Mononuclear cell (primary cell): Measurements from ENCODE around the gene SLC48A1. TPM values are rescaled to one million over a fixed set of nuclear protein-coding genes. Genes with fewer than 3 reads are reported as not detected.
"Not testable (repeated sequence)": the region's sequence is repeated elsewhere in the genome, so short reads cannot be mapped to it uniquely, and the experiment has no call there.

Experiments used
- H3K27me3 ChIP-seq: 2 replicates; pipeline ENCODE4 v1.6.0; 2011; ENCODE audit warnings: low read length, control low read depth; ENCODE audit not compliant: insufficient read depth
- H3K4me1 ChIP-seq: 2 replicates; pipeline ENCODE4 v1.5.1; 2011; ENCODE audit warnings: mild to moderate bottlenecking, low read length, control low read depth; ENCODE audit not compliant: insufficient read depth
- H3K4me3 ChIP-seq: 2 replicates; pipeline ENCODE4 v1.5.1; 2011; ENCODE audit warnings: mild to moderate bottlenecking, low read length, moderate library complexity
- H3K9me3 ChIP-seq: 2 replicates; pipeline ENCODE4 v1.5.1; 2011; ENCODE audit warnings: low read depth, mild to moderate bottlenecking, control low read depth, low read length
- total RNA-seq: library from RNA; depleted of rRNA; stranded (reverse); fragments of >200 nt; gene quantifications from one replicate; pipeline ENCODE4 v1.2.3, GENCODE V29; 2012

Gene SLC48A1
- total RNA-seq, 1 donor = 3.8 TPM

DNA sequence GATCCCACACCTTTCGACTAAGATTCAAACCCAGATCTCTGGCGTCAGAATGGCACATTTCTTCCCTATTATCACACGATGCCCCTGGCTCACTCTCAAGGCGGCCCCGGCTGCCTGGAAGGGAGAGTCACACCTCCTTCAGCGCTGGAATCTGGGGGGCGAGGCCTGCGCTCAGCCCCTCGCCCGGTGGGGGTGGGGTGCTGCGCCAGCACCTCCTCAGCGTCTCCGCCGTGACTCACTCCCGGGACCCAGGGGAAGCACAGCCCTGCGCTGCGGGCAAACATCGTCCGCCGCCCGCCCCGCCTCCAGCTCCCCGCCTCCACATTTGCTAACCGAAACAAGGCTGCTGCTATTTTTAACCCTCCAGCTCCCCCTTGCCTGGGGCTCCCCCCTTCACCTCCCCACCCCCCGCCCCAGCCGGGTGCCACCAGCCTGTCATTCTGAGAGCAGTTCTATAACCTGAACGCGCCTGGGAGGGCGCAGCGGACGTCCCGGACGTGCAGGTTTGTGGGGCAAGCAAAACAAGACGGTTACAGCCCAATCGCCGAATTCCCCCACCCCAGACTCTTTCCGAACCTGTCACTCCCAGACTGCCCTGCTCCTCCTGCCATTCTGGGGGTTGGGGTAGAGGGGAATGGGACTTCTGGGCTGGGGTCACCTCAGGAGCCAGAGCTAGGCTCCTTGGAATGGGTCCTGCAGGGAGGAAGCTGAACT lies 39.9 kb downstream of the SLC48A1 start:
- H3K4me3 ChIP-seq = peak overlapping the region; percentile 45
- peaks cover 97% of the 10 kb centered on the region for H3K4me1 ChIP-seq
- no peaks in the 10 kb centered on the region for H3K9me3 ChIP-seq
- no peaks in the 10 kb centered on the region for H3K27me3 ChIP-seq

DNA sequence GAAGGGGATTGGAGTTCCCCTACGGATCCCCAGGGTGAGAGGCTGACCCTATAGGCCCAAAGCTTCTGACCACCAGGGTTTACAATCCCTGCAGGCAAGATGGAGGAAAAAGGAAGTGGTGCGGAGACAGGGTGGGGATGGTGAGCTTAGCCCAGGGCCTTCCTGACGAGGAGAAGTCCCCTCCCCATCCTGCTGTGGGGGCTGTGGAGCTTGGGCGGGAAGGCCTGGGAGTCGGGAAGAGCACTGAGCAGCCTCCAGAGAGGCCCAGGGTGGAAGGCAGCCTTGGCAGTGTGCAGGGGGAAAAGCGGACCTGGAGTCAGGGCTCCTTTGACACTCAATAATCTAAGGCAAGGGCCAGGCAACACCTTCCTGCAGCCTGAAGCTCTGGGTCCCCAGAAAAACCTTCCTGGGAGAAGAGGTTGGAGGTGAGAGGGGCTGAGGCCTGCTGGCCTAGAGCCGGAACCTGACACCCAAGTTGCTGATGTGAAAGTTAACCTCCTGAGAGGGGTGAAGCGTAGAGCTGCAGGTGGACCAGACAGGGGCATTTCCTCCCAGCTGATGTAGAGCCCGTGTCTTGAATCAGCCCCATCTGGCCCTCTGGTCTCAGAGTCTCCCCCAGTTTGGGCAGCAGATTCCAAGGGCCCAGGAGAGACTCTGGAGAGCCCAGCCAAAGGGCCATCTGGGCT lies 40.6 kb downstream of the SLC48A1 start:
- H3K9me3 ChIP-seq = no peaks in the 10 kb centered on the region
- no peaks in the 10 kb centered on the region for H3K27me3 ChIP-seq
- H3K4me3 ChIP-seq = peak overlapping the region; percentile 45
- H3K4me1 ChIP-seq = peaks cover 97% of the 10 kb centered on the region

DNA sequence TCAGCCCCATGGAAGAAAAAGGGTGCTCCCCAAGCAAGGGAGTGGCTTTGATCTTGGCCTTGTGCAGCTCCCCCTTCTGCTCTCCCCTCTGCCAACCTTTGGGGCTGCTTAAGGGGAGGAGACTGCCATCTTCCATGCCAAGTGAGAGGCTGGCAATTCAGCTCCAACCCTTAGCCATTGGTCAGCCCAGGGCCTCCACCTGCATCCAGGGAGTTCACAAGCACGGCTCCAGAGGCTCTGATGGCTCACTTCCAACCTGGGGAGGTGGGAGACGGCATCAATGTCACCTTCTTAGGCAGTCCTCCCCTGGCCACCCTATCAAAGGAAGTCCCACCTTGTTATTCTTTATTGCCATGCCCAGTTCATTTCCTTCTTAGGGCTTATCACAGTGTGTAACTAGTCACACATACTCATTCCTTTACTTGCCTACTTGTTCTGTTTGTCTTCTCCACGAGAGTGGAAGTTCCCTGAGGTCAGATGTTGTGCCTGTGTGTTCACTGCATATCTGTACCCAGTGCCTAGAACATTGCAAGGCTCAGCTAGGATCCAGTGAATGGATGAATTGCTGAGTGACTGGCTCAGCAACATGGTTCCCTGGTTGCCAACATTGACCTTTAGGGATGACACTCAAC lies 41.6 kb downstream of the SLC48A1 start:
- Histone ChIP-seq H3K4me3 (no peak overlapping the region), H3K4me1 (peaks cover 91% of the 10 kb centered on the region), H3K27me3 (no peaks in the 10 kb centered on the region), H3K9me3 (no peaks in the 10 kb centered on the region)

DNA sequence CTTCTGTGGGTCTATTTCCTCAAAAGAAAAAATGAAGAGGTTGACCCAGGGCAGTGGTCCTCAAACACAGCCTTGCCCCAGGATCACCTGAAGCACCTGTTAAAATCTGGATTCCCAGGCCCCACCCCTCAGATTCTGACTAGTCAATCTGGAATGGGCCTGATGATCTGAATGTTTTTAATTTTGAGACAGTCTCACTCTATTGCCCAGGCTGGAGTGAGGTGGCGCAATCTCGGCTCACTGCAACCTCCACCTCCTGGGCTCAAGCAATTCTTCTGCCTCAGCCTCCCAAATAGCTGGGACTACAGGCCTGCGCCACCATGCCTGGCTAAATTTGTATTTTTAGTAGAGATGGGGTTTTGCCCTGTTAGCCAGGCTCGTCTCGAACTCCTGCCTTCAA lies 42.4 kb downstream of the SLC48A1 start:
- H3K4me1 ChIP-seq = peaks cover 87% of the 10 kb centered on the region
- H3K27me3 ChIP-seq, H3K4me3 ChIP-seq, H3K9me3 ChIP-seq: not testable (repeated sequence)

DNA sequence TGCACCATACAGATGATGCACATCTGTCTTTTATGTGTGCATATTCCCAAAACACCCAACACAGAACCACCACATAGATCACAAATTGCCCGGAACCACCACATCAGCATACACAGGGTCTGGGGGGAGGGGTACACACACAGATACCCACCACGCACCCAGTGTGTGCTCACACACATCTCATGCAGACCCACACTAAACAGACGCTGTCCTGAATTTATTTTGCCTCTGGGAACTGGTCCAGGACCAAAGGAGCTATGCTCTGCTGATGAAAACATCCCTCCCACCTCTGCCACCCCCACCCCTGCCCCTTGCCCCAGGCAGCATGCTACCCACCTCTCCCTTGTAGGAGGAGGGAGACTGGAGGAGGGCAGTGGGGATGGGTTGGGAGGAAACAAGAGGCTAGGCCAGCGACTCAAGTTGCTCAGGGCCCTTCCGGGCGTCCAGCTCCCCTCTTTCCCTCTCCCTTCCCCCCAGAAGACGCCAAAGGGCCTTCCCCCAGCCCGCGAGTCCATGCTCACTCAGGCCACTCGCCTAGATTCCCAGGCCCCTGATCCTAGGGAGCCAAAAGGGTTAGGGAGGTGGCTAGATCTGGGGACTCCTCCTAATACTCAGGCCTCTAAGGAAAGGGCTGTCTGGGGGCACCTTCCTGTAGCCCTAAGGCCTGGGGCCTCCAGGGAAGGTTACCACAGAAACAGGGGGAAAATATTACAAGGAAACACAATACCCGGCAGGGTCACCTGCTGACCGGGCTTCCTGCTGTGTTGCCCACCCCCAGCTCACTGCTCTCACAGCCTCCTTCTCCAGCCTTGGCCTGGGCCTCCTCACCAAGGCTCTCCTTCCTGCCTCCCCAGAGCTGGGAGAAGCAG lies 43.6 kb downstream of the SLC48A1 start:
- H3K9me3 ChIP-seq = no peaks in the 10 kb centered on the region

DNA sequence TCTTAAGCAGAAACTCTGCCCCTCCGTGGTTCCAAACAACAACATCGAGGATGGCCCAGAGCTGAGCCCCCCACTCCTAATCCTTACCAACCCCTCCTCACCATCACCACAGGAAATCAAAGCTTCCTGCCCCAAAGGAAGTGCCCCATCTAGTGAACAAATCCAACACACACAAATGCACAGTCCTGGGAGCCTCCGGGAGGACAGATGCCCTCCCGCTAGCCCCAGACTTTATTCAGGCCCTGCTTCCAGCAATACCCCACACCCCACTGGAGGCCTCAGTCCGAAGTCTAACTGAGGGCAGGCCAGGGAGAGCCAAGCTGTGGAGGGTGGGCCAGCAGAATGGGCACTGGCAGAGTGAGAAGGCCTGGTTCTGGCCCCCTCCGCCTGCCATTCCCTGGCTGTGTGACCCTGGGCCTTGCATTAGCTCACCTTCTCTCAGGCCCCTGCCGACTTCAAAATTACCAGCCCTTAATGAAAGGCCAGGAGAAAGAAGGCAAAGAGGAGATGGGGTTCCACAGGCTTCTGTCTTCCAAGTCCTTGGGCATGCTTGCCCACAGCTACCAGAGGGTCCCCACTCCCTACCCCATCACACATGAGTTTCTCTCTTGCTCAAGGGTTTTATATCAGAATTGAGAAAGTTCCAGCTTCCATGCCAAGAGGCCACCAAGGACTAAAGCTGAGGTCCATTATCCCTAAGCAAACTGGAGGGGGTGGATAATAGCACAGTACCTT lies 44.4 kb downstream of the SLC48A1 start:
- Histone ChIP-seq H3K27me3 (no peaks in the 10 kb centered on the region), H3K9me3 (no peaks in the 10 kb centered on the region), H3K4me3 (peak overlapping the region; percentile 62), H3K4me1 (peaks cover 86% of the 10 kb centered on the region)

More for the DNA sequence above, 43.6 kb downstream of the SLC48A1 start:
- peaks cover 86% of the 10 kb centered on the region for H3K4me1 ChIP-seq
- H3K27me3 ChIP-seq = no peaks in the 10 kb centered on the region
- H3K4me3 ChIP-seq = no peak overlapping the region

DNA sequence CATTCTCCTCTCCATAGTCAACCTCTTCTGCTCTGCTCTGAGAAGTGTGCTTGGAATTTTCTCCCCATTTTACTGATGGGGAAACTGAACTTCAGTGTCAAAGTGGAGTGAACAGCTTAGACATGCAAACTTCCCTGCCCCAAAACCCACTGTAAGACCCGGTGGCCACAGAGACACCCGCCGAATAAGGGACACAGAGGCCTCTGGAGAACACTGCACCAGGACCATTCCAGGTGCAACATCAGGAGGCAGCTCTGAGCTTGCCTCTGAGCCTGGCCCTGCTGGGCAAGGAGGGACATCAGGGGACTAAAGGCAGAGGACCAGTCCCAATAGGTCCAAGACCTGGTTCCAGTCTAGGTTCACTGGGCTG lies 45.0 kb downstream of the SLC48A1 start:
- peaks cover 88% of the 10 kb centered on the region for H3K4me1 ChIP-seq
- no peaks in the 10 kb centered on the region for H3K9me3 ChIP-seq
- no peaks in the 10 kb centered on the region for H3K27me3 ChIP-seq
- peak overlapping the region; percentile 62 for H3K4me3 ChIP-seq

DNA sequence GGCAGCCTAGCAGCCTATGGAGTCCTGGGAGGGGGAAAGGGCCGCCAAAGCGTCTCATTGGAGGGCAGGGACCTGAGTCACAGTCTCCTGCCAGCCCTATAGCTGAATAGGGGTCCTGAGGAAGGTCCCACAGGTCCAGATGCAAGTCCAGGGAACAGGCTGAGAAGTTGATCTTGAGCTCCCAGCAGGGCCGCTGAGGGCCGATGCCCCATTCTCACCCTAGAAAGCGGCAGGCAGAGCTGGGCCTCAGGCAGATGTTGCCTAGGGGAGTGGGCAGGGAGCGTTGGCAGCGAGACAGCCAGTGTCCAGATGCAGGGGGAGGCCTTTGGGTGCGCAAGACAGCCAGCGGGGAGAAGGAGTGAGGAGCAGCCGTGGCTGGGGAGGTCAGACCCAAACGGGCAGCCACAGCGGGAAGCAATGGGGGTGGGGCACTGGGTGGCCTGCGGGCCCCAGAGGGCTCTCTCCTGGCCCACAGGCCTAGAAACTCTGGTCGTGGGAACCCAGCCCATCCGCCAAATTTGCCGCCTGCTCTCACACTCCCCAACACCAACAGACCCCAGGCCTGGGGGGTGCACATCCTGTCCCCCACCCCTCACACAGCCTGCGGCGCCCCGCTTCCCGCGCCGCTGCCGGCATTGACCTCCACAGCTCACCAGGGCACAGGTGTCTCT lies 45.6 kb downstream of the SLC48A1 start:
- H3K9me3 ChIP-seq = no peaks in the 10 kb centered on the region
- no peaks in the 10 kb centered on the region for H3K27me3 ChIP-seq
- H3K4me3 ChIP-seq = peak overlapping the region; percentile 62
- H3K4me1 ChIP-seq = peaks cover 88% of the 10 kb centered on the region

DNA sequence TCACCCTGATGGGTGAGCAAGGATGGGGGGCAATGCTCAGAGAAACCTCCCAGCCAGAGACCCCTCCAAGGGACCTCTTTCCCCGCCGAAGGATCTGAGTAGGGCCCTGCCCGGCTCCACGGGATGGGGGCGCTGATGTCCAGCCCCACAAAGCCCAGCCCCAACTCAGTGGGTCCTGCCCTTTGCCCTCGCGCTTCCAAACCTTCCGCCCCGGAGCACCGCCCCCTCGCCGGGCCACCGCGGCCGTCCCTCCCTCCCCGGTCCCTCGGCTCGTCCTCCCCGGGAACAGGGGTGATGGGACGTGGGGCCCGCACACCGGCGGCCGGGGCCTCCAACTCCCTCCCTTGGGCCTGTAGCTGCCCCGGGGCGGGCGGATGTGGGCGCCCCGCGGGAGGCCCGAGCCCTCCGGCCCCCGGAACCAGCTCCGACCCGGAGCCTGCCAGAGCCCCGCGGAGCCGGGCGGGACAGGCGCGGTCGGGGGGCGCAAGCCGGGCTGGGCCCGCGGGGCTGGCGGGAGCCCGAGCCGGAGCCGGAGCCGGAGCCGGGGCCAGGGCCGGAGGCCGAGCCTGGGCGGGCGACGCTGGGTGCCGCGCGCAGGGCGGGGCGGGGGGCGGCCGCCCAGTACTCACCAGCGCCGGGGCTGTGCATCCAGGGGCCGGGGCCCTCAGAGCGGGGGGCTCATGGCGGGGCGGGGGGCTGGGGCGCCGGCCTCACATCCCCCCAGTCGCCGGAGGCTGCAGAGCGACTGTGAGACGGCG lies 46.3 kb downstream of the SLC48A1 start:
- Histone ChIP-seq H3K9me3 (no peaks in the 10 kb centered on the region), H3K4me1 (peaks cover 88% of the 10 kb centered on the region), H3K27me3 (no peaks in the 10 kb centered on the region), H3K4me3 (peak overlapping the region; percentile 62)

DNA sequence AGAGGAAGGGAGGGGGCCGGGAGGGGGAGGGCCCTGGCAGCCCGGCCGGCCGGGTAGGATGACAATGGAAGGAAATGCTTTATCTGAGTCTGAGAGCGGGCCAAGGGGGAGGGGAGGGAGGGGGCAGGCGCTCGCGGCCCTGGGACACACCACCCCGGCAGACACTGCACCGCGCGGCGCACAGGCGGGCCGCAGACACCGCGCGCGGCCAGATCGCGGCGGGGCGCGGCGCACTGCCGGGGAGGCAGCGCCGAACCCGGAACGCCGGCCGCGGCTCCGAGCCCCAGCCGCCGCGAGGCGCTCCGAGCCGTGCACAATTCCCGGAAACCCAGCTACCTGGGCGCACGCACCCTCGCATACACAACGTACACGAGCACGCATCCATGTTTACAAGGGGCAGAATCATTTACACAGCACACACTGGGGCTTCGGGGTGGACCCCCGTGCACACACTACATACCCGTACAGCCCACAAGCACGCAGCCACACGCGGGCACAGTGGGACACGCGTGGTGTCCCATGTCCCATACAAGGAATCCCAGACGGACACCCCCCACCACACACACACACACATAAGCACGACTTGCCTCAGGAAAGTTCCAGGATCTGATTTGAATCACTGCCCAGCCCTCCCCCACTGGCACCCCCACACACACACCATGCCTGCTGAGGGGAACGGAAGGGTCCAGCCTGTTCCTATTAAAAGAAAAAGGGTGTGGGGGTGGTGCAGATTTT lies 47.0 kb downstream of the SLC48A1 start, which contains the start of gene HDAC7:
Gene HDAC7 (minus strand): TSS at position 8 of the 735 bp plus-strand sequence. CDS start 118 bp downstream, outside the sequence.
- H3K4me1 ChIP-seq = peaks cover 88% of the 10 kb centered on the region
- no peaks in the 10 kb centered on the region for H3K9me3 ChIP-seq
- H3K27me3 ChIP-seq = no peaks in the 10 kb centered on the region
- H3K4me3 ChIP-seq = peak within 1 kb of the TSS; percentile 62

DNA sequence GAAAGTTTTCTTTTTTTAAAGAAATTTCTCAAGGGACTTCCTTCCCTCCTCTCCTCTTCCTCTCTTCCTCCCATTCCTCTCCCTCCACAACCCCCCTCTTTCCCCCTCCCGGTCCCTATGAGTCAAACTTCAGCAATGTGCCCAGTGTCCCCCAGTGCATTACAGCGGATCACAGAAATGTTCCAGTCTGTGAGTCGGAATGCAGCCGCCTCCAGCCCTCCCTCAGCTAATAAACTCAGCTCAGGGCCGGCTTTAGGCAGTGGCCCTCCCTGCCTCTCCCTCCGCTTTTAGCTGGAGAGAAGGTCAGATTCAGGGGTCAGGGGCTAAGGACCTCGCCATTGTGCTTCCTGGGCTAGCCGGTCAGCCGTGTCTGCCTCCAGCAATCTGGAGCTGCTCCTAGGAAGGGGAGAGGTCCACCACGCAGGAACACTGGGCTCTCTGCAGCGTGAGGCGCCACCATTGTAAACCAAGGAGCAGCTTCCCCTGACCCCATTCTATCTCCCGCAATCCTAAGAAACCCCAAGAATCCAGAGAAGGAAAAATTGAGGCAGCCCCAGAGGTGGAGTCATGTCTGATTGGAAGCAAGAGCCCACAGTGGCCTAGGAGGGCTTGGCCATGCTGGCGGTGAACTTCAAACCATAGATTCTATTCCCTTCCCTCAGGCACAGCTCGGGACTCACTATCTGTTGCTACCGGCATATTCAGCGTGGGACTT lies 47.8 kb downstream of the SLC48A1 start:
- Histone ChIP-seq H3K27me3 (no peaks in the 10 kb centered on the region), H3K4me1 (peaks cover 87% of the 10 kb centered on the region), H3K9me3 (no peaks in the 10 kb centered on the region), H3K4me3 (peak overlapping the region; percentile 62)

DNA sequence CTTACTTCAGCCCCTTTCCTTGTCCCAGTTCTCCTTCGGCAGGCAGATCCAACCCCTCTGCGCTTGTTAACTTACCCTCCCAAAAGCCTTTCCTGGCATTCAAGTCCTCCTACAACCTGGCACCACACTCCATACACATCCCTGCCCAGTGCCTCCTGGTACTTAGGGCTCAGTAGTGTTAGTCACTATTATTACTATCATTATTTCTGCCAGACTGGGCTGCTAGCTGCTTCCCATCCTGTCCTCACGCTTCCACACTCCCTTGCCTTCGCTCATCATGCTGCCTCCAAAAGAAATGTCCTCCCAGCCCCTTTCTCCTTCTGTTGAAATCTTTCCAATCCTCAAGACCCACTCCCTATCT lies 48.3 kb downstream of the SLC48A1 start:
- no peak overlapping the region for H3K4me3 ChIP-seq

More for the DNA sequence above, 48.3 kb downstream of the SLC48A1 start:
- no peaks in the 10 kb centered on the region for H3K9me3 ChIP-seq
- H3K27me3 ChIP-seq = no peaks in the 10 kb centered on the region
- peaks cover 84% of the 10 kb centered on the region for H3K4me1 ChIP-seq
